Measurements from ENCODE around the gene PDIK1L. TPM values are rescaled to one million over a fixed set of nuclear protein-coding genes. Genes with fewer than 3 reads are reported as not detected.

PDIK1L gene
- total and polyA plus RNA-seq, 2 experiments from 2014 or later: 2.6 to 16.8 TPM

- H3K79me2 ChIP-seq: no peaks in the 10 kb centered on the region
- no peak overlapping the region for H3K4me3 ChIP-seq
- TF ChIP-seq CTCF (IDR thresholded peaks at IDR 0.05; ENCODE audit: poor library complexity) (no peak), EZH2 (IDR thresholded peaks at IDR 0.05; ENCODE audit: borderline replicate concordance) (no peak), EZH2phosphoT487 (IDR thresholded peaks at IDR 0.05; ENCODE audit: low read depth, severe bottlenecking, unreplicated experiment) (no peak)
- DNase-seq (ENCODE audit: low spot score): no peak
- H3K9me3 ChIP-seq (ENCODE audit: low read depth): no peaks in the 10 kb centered on the region
- H2AFZ ChIP-seq: no peak overlapping the region
- peaks cover 31% of the 10 kb centered on the region for H3K4me1 ChIP-seq (ENCODE audit: insufficient read depth)
- H4K20me1 ChIP-seq (ENCODE audit: insufficient read depth, poor library complexity, severe bottlenecking): no peaks in the 10 kb centered on the region
- WGBS (ENCODE audit: low lambda C conversion rate, missing lambda C conversion rate): 74% methylated on average over 3 of the region's 3 CpGs
- H3K27ac ChIP-seq: no peak overlapping the region
- H3K9me2 ChIP-seq (replicated peaks; ENCODE audit: insufficient read depth): no peaks in the 10 kb centered on the region
- H3K36me3 ChIP-seq (replicated peaks; ENCODE audit: insufficient read depth, low read depth): no peaks in the 10 kb centered on the region
- H3K27me3 ChIP-seq: no peaks in the 10 kb centered on the region
- H3K4me2 ChIP-seq: no peak overlapping the region
Measured at GRCh38 chr1:26082020-26082350, 29.6 kb upstream of the PDIK1L start.

- peak; percentile 80 for DNase-seq (ENCODE audit: low spot score)
- no peaks in the 10 kb centered on the region for H3K9me3 ChIP-seq (ENCODE audit: low read depth)
- no peak overlapping the region for H3K4me2 ChIP-seq
- peak overlapping the region; percentile 72 for H3K27ac ChIP-seq
- H4K20me1 ChIP-seq (ENCODE audit: insufficient read depth, poor library complexity, severe bottlenecking): no peaks in the 10 kb centered on the region
- H2AFZ ChIP-seq: no peak overlapping the region
- WGBS (ENCODE audit: low lambda C conversion rate, missing lambda C conversion rate): 57% methylated on average over 5 of the region's 5 CpGs
- no peak for TF ChIP-seq CTCF (IDR thresholded peaks at IDR 0.05; ENCODE audit: poor library complexity)
- TF ChIP-seq EZH2phosphoT487 (IDR thresholded peaks at IDR 0.05; ENCODE audit: low read depth, severe bottlenecking, unreplicated experiment): no peak
- TF ChIP-seq EZH2 (IDR thresholded peaks at IDR 0.05; ENCODE audit: borderline replicate concordance): no peak
- no peak overlapping the region for H3K4me3 ChIP-seq
- no peaks in the 10 kb centered on the region for H3K36me3 ChIP-seq (replicated peaks; ENCODE audit: insufficient read depth, low read depth)
- H3K4me1 ChIP-seq (ENCODE audit: insufficient read depth): peaks cover 29% of the 10 kb centered on the region
- H3K9me2 ChIP-seq (replicated peaks; ENCODE audit: insufficient read depth): no peaks in the 10 kb centered on the region
- H3K79me2 ChIP-seq: no peaks in the 10 kb centered on the region
- H3K27me3 ChIP-seq: no peaks in the 10 kb centered on the region
Measured at GRCh38 chr1:26083208-26083607, 28.4 kb upstream of the PDIK1L start.

- Histone ChIP-seq H3K4me3 (no peak overlapping the region), H4K20me1 (ENCODE audit: insufficient read depth, poor library complexity, severe bottlenecking) (no peaks in the 10 kb centered on the region), H3K27me3 (no peaks in the 10 kb centered on the region), H3K4me1 (ENCODE audit: insufficient read depth) (peaks cover 22% of the 10 kb centered on the region), H3K9me3 (ENCODE audit: low read depth) (no peaks in the 10 kb centered on the region), H3K4me2 (no peak overlapping the region), H3K79me2 (no peaks in the 10 kb centered on the region), H3K27ac (peak overlapping the region; percentile 72), H3K9me2 (replicated peaks; ENCODE audit: insufficient read depth) (no peaks in the 10 kb centered on the region), H3K36me3 (replicated peaks; ENCODE audit: insufficient read depth, low read depth) (no peaks in the 10 kb centered on the region), H2AFZ (no peak overlapping the region)
- WGBS (ENCODE audit: low lambda C conversion rate, missing lambda C conversion rate): 79% methylated on average over 2 of the region's 2 CpGs
- DNase-seq (ENCODE audit: low spot score): no peak
- TF ChIP-seq CTCF (IDR thresholded peaks at IDR 0.05; ENCODE audit: poor library complexity) (no peak), EZH2phosphoT487 (IDR thresholded peaks at IDR 0.05; ENCODE audit: low read depth, severe bottlenecking, unreplicated experiment) (no peak), EZH2 (IDR thresholded peaks at IDR 0.05; ENCODE audit: borderline replicate concordance) (no peak)
Measured at GRCh38 chr1:26084091-26084561, 27.5 kb upstream of the PDIK1L start.

- no peaks in the 10 kb centered on the region for H4K20me1 ChIP-seq (ENCODE audit: insufficient read depth, poor library complexity, severe bottlenecking)
- TF ChIP-seq EZH2phosphoT487 (IDR thresholded peaks at IDR 0.05; ENCODE audit: low read depth, severe bottlenecking, unreplicated experiment) (no peak), CTCF (IDR thresholded peaks at IDR 0.05; ENCODE audit: poor library complexity) (no peak), EZH2 (IDR thresholded peaks at IDR 0.05; ENCODE audit: borderline replicate concordance) (no peak)
- no peaks in the 10 kb centered on the region for H3K27me3 ChIP-seq
- H3K79me2 ChIP-seq: no peaks in the 10 kb centered on the region
- no peak for DNase-seq (ENCODE audit: low spot score)
- no peak overlapping the region for H3K4me2 ChIP-seq
- H3K9me2 ChIP-seq (replicated peaks; ENCODE audit: insufficient read depth): no peaks in the 10 kb centered on the region
- peaks cover 14% of the 10 kb centered on the region for H3K4me1 ChIP-seq (ENCODE audit: insufficient read depth)
- H3K36me3 ChIP-seq (replicated peaks; ENCODE audit: insufficient read depth, low read depth): no peaks in the 10 kb centered on the region
- H2AFZ ChIP-seq: no peak overlapping the region
- no peak overlapping the region for H3K4me3 ChIP-seq
- 87% methylated on average over 2 of the region's 2 CpGs for whole genome bisulfite sequencing (ENCODE audit: low lambda C conversion rate, missing lambda C conversion rate)
- no peaks in the 10 kb centered on the region for H3K9me3 ChIP-seq (ENCODE audit: low read depth)
- H3K27ac ChIP-seq: no peak overlapping the region
Measured at GRCh38 chr1:26084844-26085243, 26.8 kb upstream of the PDIK1L start.
